GM19238 (cell line): ENCODE measurements around the gene PRADC1.
"Not testable (repeated sequence)": the region's sequence is repeated elsewhere in the genome, so short reads cannot be mapped to it uniquely, and the experiment has no call there.

ENCODE experiments used
- DNase-seq: peaks from one replicate; pipeline ENCODE4 v3.0.0; 2011; ENCODE audit warnings: low spot score; ENCODE audit not compliant: insufficient read length

PRADC1 gene

DNA sequence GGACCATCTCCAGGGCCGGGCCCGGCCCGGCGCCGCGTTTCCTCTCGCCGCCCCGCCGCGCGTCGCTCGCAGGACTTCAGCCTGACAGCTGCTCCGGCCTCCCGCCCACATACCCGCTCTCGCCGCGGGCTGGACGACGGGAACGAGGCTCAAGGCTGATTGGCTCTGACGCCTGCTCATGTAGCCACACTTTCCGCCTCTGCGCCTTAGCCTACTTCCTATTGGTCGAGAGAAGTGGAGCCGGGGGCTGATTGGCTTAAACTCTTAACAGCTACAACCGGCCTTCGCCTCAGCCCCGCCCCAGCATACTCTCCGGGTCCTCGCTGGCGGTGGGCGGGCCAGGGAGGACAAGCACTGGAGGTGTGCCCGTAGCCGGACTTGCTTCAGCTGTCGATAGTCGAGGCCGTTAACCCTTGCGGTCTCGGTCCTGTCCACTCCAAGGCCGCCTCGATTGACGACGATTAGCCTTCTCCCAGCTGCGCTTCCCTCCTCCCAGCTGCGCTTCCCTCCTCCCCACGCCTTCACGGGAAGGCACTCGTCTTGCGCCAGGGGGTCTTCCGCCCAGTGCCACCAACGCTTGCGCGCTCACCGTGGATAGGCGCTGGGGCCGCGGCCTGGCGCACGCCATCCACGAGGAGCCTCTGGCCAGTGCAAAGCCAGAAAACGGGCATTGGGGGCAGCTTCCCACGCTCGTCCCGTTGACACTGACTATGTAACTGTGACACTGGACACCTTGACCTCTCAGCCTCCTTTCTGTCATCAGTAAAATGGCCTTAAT is at the start of gene PRADC1:
Gene PRADC1 (minus strand): TSS at position 86 of the 778 bp plus-strand sequence. CDS start 79 bp downstream, at position 7.
- DNase-seq: peak; percentile 94

- no peak for DNase-seq
Measured at GRCh38 chr2:73281244-73281643, 48.2 kb upstream of the PRADC1 start.

- no peak for DNase-seq
Measured at GRCh38 chr2:73279852-73280251, 46.8 kb upstream of the PRADC1 start.

DNA sequence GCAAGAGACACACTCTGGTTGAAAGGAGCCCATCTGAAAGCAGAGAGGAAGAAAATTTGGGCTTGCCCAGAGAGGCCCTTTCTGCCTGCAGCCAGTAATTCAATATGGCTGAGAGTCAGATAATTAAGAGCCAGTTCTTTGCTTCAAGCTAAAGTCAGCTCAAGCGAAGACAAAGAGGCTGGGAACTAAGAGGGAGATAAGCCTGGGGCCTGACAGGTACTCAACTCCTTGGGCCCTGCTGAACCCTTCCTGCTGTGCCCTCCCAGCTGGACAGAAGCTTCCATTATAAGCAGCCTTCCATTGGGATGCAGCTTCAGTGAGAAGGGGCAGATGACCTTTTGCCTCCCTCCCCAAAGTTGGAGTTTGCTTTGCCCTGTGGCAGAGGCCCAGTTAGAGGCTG is 39.2 kb upstream of the PRADC1 start:
- DNase-seq: no peak

- no peak for DNase-seq
Measured at GRCh38 chr2:73269686-73270465, 36.8 kb upstream of the PRADC1 start.

DNA sequence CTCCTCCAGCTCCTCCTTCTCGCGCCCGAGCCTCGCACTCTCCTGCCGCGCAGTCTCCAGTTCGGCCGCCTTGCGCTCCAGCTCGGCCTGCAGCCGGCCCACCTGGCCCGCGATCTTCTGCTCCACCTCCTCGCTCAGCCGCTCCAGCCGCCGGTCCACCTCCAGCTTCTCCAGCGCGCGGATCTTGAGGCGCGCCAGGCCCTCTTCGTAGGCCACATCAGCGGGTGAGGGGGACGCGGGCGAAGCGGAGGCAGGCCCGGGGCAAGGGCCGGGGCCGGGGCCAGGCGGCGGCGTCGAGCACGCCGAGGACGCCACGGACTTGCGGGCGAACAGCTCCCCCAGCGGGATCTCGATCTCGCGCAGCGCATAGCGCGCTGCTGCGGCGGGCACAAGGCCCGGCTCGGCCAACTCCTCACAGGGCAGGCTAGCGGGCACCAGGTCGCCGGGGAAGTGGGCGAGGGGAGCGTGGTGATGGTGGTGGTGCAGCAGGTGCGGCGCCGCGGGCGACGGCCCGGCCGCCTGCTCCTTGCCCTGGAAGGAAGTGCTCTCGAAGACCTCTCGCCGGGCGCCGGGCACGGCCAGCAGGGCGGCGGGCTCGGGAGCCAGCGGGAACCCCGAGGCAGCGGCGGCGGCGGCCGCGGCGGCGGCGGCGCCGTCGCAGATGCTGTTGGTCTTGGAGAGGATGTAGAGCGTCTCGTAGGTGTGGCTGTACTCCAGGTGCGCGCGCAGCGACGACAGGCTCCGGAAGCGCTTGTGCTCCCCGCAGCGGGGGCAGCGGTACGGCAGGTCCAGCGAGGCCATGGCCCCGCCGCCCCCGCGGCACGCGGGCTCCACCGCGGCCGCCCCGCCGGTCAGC is 36.0 kb upstream of the PRADC1 start:
- peak; percentile 48 for DNase-seq

DNA sequence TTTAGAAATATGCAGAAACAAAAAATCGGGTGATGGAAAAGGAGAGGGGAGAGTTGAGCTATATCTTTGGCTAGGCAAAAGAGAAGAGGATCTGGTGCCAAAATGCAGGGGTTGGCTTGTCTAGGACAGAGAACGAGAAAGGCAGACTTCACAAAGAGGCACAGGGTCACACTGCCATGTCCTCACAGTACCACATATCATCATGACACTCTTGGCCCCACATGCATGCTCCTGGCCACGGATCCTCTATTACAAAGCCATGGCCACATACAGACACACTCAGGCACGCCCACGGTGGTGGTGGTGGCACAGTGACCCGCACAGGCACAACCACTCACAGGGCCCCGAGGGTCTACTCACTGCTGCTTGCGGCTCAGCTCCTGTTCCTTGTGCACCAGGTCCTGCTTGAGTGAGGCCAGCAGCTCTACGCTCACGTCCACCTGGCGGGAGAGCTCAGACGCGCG is 35.4 kb upstream of the PRADC1 start:
- no peak for DNase-seq

DNA sequence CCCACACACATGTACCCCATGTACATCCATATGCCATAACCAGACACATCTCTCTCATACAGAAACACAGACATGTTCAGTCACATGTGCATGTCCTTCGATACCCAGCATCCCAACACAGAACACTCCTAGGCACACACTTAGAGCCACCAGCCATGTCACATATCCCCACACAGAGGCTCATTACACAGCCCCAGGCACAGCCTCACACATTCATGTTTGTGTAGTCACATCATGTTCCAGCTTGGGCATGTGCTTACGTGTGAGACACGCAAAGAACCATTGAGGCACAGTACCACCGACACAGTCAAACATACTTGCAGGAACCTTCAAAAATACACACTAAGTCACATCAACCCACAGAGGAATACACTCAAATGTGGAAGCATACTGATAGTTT is 34.0 kb upstream of the PRADC1 start:
- DNase-seq: no peak

GRCh38 chr2:73266061-73266901 is 33.2 kb upstream of the PRADC1 start:
- DNase-seq: no peak

DNA sequence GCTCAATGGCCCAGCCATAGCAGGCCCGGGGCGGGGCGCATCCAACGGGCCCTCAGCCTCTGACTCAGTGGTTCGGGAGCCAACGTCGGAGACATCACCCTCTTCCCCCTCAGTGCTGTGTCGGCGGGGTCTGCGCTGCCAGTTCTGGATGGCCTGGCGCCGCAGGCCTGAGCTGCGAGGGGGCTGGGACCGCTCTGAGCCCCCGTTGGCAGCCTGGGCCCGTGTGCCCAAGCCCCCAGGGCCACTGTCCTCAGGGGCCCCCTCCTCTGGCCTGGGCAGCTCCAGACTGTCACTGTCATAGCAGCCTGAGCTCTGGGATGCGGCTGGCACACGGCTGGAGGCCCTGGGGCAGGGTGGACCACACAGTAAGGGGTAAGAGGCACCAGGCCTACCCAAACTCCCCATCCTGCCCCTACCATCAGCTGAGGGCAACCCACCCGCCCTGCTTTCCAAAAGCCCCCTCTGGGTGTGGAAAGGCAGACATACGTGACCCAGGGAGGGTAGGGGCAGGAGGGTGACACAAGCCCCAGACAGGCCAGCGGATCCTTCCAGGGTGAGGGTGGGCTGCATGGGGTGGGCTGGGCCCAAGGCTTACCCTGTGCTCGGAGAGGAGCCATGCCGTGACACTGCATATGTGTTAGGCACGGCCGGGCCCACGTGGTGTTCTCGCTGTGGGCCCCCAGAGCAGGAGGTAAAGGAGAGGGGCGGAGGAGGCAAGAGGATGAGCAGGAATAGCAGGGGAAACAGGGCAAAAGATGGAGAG is 32.4 kb upstream of the PRADC1 start:
- DNase-seq: no peak

DNA sequence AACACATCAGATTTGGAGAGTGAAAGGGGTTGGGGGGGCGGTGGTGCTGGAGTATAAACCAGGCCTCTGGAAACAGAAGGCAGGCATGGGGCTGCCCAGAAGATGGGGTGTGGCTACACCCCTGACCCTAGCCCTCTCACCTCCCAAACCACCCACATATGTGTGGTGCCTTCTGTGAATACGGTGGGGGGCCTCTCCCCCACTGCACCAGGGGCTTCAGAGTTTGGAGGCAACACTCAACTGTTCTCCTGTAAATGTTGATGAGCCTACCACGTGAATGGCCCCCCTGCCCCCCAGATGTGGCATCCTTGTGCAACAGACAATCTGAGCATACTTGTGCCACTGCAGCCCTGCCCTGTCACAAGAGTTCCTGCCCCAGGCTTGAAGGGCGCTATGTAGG is 31.7 kb upstream of the PRADC1 start:
- DNase-seq: no peak

GRCh38 chr2:73264332-73264606 is 31.2 kb upstream of the PRADC1 start:
- DNase-seq: no peak

GRCh38 chr2:73263540-73264331 is 30.7 kb upstream of the PRADC1 start:
- DNase-seq: no peak

GRCh38 chr2:73262691-73263429 is 29.8 kb upstream of the PRADC1 start:
- not testable (repeated sequence) for DNase-seq

DNA sequence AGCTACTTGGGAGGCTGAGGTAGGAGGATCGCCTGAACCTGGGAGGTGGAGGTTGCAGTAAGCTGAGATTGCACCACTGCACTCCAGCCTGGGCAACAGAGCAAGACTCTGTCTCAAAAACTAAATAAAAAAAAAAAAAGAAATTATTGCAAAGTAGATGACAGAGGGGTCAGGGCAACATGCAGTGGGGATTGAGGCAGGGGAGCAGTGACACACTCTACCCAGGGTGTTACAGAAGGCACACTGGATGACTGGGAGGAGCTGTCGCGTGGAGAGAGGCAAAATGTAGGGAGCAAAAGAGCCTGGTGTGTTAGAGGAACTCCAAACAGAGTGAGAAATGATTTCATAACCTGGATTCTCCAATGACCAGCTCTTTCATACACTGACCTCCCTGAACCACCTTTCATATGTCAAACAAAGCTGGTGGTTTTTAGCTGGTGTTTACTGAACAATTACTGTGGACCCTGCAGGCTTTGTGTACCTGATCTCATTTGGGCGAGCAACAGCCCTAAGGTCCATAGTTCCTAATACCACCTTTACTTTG is 29.1 kb upstream of the PRADC1 start:
- no peak for DNase-seq

DNA sequence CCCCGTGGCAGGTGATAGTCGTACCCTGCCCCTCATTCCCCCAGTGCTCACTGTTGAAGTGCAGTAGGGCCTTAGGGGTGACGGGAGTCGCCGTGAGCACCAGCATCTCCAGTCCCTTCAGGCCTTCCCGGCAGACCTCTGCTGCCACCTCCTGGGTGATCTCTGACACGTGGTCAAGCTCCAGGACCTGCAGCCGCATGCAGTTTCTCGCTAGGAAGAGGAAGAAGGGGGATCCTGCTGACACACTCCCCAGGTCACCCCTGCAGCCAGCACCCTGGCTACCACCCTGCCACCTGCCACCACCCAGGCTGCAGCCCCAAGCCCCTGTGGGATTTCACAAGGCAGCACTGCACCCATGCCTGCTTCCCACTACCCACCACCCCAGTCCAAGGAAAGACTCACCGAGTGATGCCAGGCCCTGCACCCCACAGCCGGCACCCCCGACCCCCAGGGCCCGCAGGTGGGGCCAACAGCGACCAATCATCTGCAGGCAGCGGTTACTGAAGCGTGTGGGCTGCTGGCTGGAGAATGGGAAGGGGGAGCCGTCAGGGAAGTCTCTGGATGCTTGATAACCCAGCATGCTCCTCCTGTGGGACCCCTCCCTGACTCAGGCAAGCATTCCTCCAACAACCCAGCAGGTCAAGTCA is 27.4 kb upstream of the PRADC1 start:
- DNase-seq: no peak

GRCh38 chr2:73259704-73260337 is 26.8 kb upstream of the PRADC1 start:
- no peak for DNase-seq
